H1 (cell line): ENCODE results near the gene NGEF. TPM values are rescaled to one million over a fixed set of nuclear protein-coding genes. Genes with fewer than 3 reads are reported as not detected.

Experiments
- CTCF ChIA-PET: fragments of 300-600 bp; sonication (Branson Sonifier 250); formaldehyde crosslinking; loops from one replicate; lab custom pipeline; 2021; ENCODE audit not compliant: partially characterized antibody; lab: Charles Lee
- POLR2A ChIA-PET: fragments of 300-600 bp; sonication (Branson Sonifier 250); formaldehyde crosslinking; loops from one replicate; lab custom pipeline; 2021; ENCODE audit warnings: inconsistent platforms; ENCODE audit not compliant: partially characterized antibody; lab: Charles Lee
- DNase-seq, 2 experiments: peaks; one replicate each; pipeline versions ENCODE4 v3.0.0 to v3.0.0-alpha.2; 2010 to 2022; ENCODE audit warnings: low spot score in 2 of 2, low read depth in 1 of 2, mixed read lengths in 1 of 2
- FAIRE-seq: peaks from 2 replicates; lab custom pipeline; 2011; peaks lifted over from hg19 to GRCh38; lab: Jason Lieb, UNC
- H2AFZ ChIP-seq: 2 replicates; pipeline ENCODE4 v1.8.1; 2012; ENCODE audit warnings: low read length, inconsistent platforms
- H2AK5ac ChIP-seq: 2 replicates; pipeline ENCODE4 v1.6.1; 2013; ENCODE audit warnings: low read depth, low read length
- H2BK120ac ChIP-seq: replicated peaks from 2 replicates; pipeline ENCODE3; 2013; ENCODE audit warnings: low read depth, low read length, inconsistent platforms
- H2BK12ac ChIP-seq: 2 replicates; pipeline ENCODE4 v1.6.1; 2013; ENCODE audit warnings: low read depth, low read length
- H2BK15ac ChIP-seq: 2 replicates; pipeline ENCODE4 v1.6.1; 2013; ENCODE audit warnings: low read length
- H2BK20ac ChIP-seq: 2 replicates; pipeline ENCODE4 v1.6.1; 2013; ENCODE audit warnings: low read length
- H2BK5ac ChIP-seq: 2 replicates; pipeline ENCODE4 v1.6.1; 2013; ENCODE audit warnings: low read depth, low read length
- H3K14ac ChIP-seq: 2 replicates; pipeline ENCODE4 v1.6.1; 2013; ENCODE audit warnings: inconsistent platforms; ENCODE audit not compliant: insufficient read length
- H3K18ac ChIP-seq: 2 replicates; pipeline ENCODE4 v1.6.1; 2013; ENCODE audit warnings: low read length; ENCODE audit errors: extremely low read depth
- H3K23ac ChIP-seq: 2 replicates; pipeline ENCODE4 v1.6.1; 2013; ENCODE audit warnings: inconsistent platforms; ENCODE audit not compliant: insufficient read length
- H3K23me2 ChIP-seq: 2 replicates; pipeline ENCODE4 v1.6.1; 2013; ENCODE audit warnings: low read depth, low read length
- H3K27ac ChIP-seq: 2 replicates; pipeline ENCODE4 v1.6.1; 2011; ENCODE audit warnings: low read depth, low read length, inconsistent platforms
- H3K27me3 ChIP-seq, 4 experiments: replicated peaks in 1 of 4; 1 replicate in 1 of 4; 2 replicates in 3 of 4; pipeline versions ENCODE4 v1.6.1 to v1.8.1; 2011 to 2013; ENCODE audit warnings: low read length in 3 of 4, mild to moderate bottlenecking in 3 of 4, inconsistent platforms in 2 of 4, mixed read lengths in 2 of 4, moderate library complexity in 1 of 4; ENCODE audit not compliant: control insufficient read depth in 3 of 4, insufficient read depth in 3 of 4; ENCODE audit errors: extremely low read depth in 1 of 4
- H3K36me3 ChIP-seq, 4 experiments: 2 replicates each; pipeline versions ENCODE4 v1.6.1 to v1.8.1; 2011 to 2013; ENCODE audit warnings: mild to moderate bottlenecking in 4 of 4, low read length in 3 of 4, moderate library complexity in 2 of 4, control low read depth in 1 of 4, inconsistent platforms in 1 of 4; ENCODE audit not compliant: insufficient read depth in 4 of 4, control insufficient read depth in 2 of 4
- H3K4ac ChIP-seq: replicated peaks from 2 replicates; pipeline ENCODE3; 2013; ENCODE audit warnings: low read length, low read depth, mixed read lengths, inconsistent platforms; ENCODE audit not compliant: insufficient read length
- H3K4me1 ChIP-seq, 4 experiments: replicated peaks in 1 of 4; 1 replicate in 1 of 4; 2 replicates in 3 of 4; pipeline versions ENCODE4 v1.6.1 to v1.8.1; 2011 to 2013; ENCODE audit warnings: low read length in 3 of 4, inconsistent platforms in 2 of 4, mixed read lengths in 1 of 4; ENCODE audit not compliant: insufficient read depth in 4 of 4, control insufficient read depth in 3 of 4
- H3K4me2 ChIP-seq, 2 experiments: 2 replicates each; pipeline versions ENCODE4 v1.6.1 to v1.8.1; 2011 to 2013; ENCODE audit warnings: low read depth in 2 of 2, low read length in 2 of 2, control low read depth in 1 of 2, inconsistent platforms in 1 of 2, mild to moderate bottlenecking in 1 of 2; ENCODE audit not compliant: insufficient read depth in 1 of 2
- H3K4me3 ChIP-seq, 4 experiments: fragments of 200-600, 300-600 bp in 1 of 4; sonication (generic), shearing (Covaris generic), sonication (Bioruptor Twin) in 1 of 4; 2 replicates each; pipeline versions ENCODE4 v1.5.1 to v1.8.1; 2011 to 2016; ENCODE audit warnings: low read length in 4 of 4, low read depth in 3 of 4, control low read depth in 2 of 4, inconsistent platforms in 2 of 4, mild to moderate bottlenecking in 2 of 4, mixed read lengths in 1 of 4, moderate library complexity in 1 of 4; ENCODE audit not compliant: insufficient read depth in 2 of 4; ENCODE audit errors: extremely low read depth in 1 of 4
- H3K56ac ChIP-seq: replicated peaks from 2 replicates; pipeline ENCODE3; 2013; ENCODE audit warnings: low read depth, mild to moderate bottlenecking, mixed read lengths, low read length, inconsistent platforms; ENCODE audit not compliant: insufficient read length
- H3K79me1 ChIP-seq: 2 replicates; pipeline ENCODE4 v1.6.1; 2013; ENCODE audit warnings: low read depth, low read length, control low read depth
- H3K79me2 ChIP-seq, 2 experiments: 2 replicates each; pipeline versions ENCODE4 v1.6.1 to v1.8.1; 2012 to 2013; ENCODE audit warnings: low read length in 2 of 2, mild to moderate bottlenecking in 2 of 2, inconsistent platforms in 1 of 2; ENCODE audit not compliant: insufficient read depth in 2 of 2, control insufficient read depth in 1 of 2
- H3K9ac ChIP-seq, 4 experiments: replicated peaks in 1 of 4; 1 replicate in 1 of 4; 2 replicates in 3 of 4; pipeline versions ENCODE4 v1.6.1 to v1.8.1; 2011 to 2013; ENCODE audit warnings: low read depth in 3 of 4, low read length in 3 of 4, control low read depth in 2 of 4, mild to moderate bottlenecking in 2 of 4, moderate library complexity in 2 of 4, inconsistent platforms in 1 of 4; ENCODE audit errors: extremely low read depth in 1 of 4
- H3K9me3 ChIP-seq, 2 experiments: 2 replicates each; pipeline versions ENCODE4 v1.6.1 to v1.8.1; 2012 to 2013; ENCODE audit warnings: mild to moderate bottlenecking in 2 of 2, moderate library complexity in 2 of 2, control low read depth in 1 of 2, inconsistent platforms in 1 of 2, low read depth in 1 of 2, low read length in 1 of 2, mixed read lengths in 1 of 2; ENCODE audit not compliant: insufficient read depth in 2 of 2
- H4K20me1 ChIP-seq, 2 experiments: replicated peaks in 1 of 2; 2 replicates each; pipeline versions ENCODE3 to v1.8.1; 2011 to 2013; ENCODE audit warnings: inconsistent platforms in 2 of 2, low read length in 2 of 2, mild to moderate bottlenecking in 1 of 2; ENCODE audit not compliant: insufficient read depth in 2 of 2, control insufficient read depth in 1 of 2
- H4K5ac ChIP-seq: 2 replicates; pipeline ENCODE4 v1.6.1; 2013; ENCODE audit warnings: low read length, low read depth, mixed read lengths, inconsistent platforms; ENCODE audit not compliant: insufficient read length
- H4K8ac ChIP-seq: 2 replicates; pipeline ENCODE4 v1.8.0; 2013; ENCODE audit warnings: mild to moderate bottlenecking, moderate library complexity, low read length, inconsistent platforms; ENCODE audit not compliant: insufficient read depth; ENCODE audit errors: extremely low read depth
- H4K91ac ChIP-seq: replicated peaks from 2 replicates; pipeline ENCODE3; 2013; ENCODE audit warnings: low read length, mixed read lengths, inconsistent platforms; ENCODE audit not compliant: insufficient read length
- ASH2L ChIP-seq: fragments of 200-600, 300-600 bp; sonication (generic); IDR thresholded peaks from one replicate; pipeline ENCODE4 v1.7.1; 2017; ENCODE audit warnings: low read length
- CBX8 ChIP-seq: fragments of 300-800, 300-1000 bp; sonication (generic); IDR thresholded peaks from 2 replicates; pipeline ENCODE4 v1.7.1; 2016; ENCODE audit warnings: low read depth, low read length, borderline replicate concordance
- JUND ChIP-seq: IDR thresholded peaks from 2 replicates; pipeline ENCODE4 v1.6.1; 2011; ENCODE audit warnings: mild to moderate bottlenecking, improper control_type of control experiment, low read length
- MAFK ChIP-seq: IDR thresholded peaks from 2 replicates; pipeline ENCODE4 v1.6.1; 2012; ENCODE audit warnings: low read depth, mild to moderate bottlenecking, improper control_type of control experiment, low read length
- PHF8 ChIP-seq: fragments of 200-600 bp; sonication (generic); conservative IDR thresholded peaks from 2 replicates; pipeline ENCODE4 v1.7.1; 2012; ENCODE audit warnings: low read depth, mild to moderate bottlenecking, inconsistent platforms, low read length, moderate library complexity
- POLR2AphosphoS5 ChIP-seq: IDR thresholded peaks from 2 replicates; pipeline ENCODE4 v1.6.1; 2011; ENCODE audit warnings: low read depth, low read length
- RAD21 ChIP-seq, 2 experiments: IDR thresholded peaks in 1 of 2; conservative IDR thresholded peaks in 1 of 2; 2 replicates each; pipeline ENCODE4 v1.6.1; 2011; ENCODE audit warnings: low read depth in 2 of 2, low read length in 2 of 2, improper control_type of control experiment in 1 of 2, inconsistent platforms in 1 of 2, mild to moderate bottlenecking in 1 of 2, moderate library complexity in 1 of 2
- SP2 ChIP-seq: IDR thresholded peaks from 2 replicates; pipeline ENCODE4 v1.6.1; 2012; ENCODE audit warnings: mild to moderate bottlenecking, low read length, inconsistent platforms
- SUZ12 ChIP-seq: fragments of 200-600 bp; sonication (generic); IDR thresholded peaks from 2 replicates; pipeline ENCODE4 v1.6.1; 2012; ENCODE audit warnings: mild to moderate bottlenecking, inconsistent platforms, low read length, moderate library complexity, mixed read lengths
- TAF1 ChIP-seq: IDR thresholded peaks from 2 replicates; pipeline ENCODE4 v1.6.1; 2011; ENCODE audit warnings: mild to moderate bottlenecking, low read depth, low read length
- TAF7 ChIP-seq: optimal IDR thresholded peaks from 2 replicates; pipeline ENCODE3; 2011; ENCODE audit warnings: low read depth, mild to moderate bottlenecking, inconsistent platforms, low read length, moderate library complexity, borderline replicate concordance
- WGBS, 2 experiments: shearing (Covaris generic) in 1 of 2; methylation state at CpG; one replicate each; pipeline versions ENCODE4 v1.1.6 to v1.1.7; 2013 to 2015; ENCODE audit warnings: low lambda C conversion rate in 2 of 2, mixed read lengths in 2 of 2, inconsistent platforms in 1 of 2, low coverage in 1 of 2, missing lambda C conversion rate in 1 of 2; ENCODE audit not compliant: insufficient replicate concordance in 2 of 2, insufficient coverage in 1 of 2, insufficient read length in 1 of 2; ENCODE audit errors: extremely low coverage in 1 of 2, missing lambda C conversion rate in 1 of 2; 5-methylcytosine and 5-hydroxymethylcytosine counted together
- polyA plus RNA-seq, 7 experiments: library from polyadenylated mRNA; depleted of rRNA in 3 of 7; stranded (reverse) in 5 of 7; unstranded in 2 of 7; fragments of >200 nt in 5 of 7; fragments of 200-250 nt in 2 of 7; gene quantifications; 1 replicate in 5 of 7; 2 replicates in 1 of 7; 4 replicates in 1 of 7; pipeline versions ENCODE4 v1.2.1 to v1.2.3, GENCODE V29; 2011 to 2013; ENCODE audit warnings: missing spikeins in 2 of 7, mixed read lengths in 2 of 7
- total RNA-seq: library from RNA; stranded (reverse); fragmentation: NEBNext Ultra II Directional; extraction: Animal tissue kit (Norgen Biotek cat#: 25700); gene quantifications from 2 replicates; pipeline ENCODE4 v1.2.1, GENCODE V29; 2021

The NGEF gene
- total and polyA plus RNA-seq, 2 of the 8 experiments (the other 6 are each of a cell fraction or from before 2014, with no cell fraction given), result 2.7 to 3.2 TPM

GRCh38 chr2:232886632-232887031, 126.4 kb downstream of the NGEF start:
- ChIA-PET CTCF (interaction anchor here (0.5 to 1.9 kb wide), 25 partner anchors 10 to 572 kb away, joined by 3 to 10 read pairs (median 4); partner anchors contain the start of genes INPP5D and NEU2), POLR2A (interaction anchor here (0.9 kb wide), 1 partner anchor 145 kb away, joined by 3 read pairs; no protein-coding TSS in a partner anchor)
- Histone ChIP-seq H2BK15ac (no peak overlapping the region), H2AK5ac (no peak overlapping the region), H3K23ac (no peak overlapping the region), H2BK12ac (peak overlapping the region; percentile 4; the same call in 1 of the 2 replicates), H3K27ac (no peak overlapping the region), H3K4me1 (peaks cover 0 to 16% (median 10%) of the 10 kb centered on the region in 4 experiments; a peak in 6 of 7 replicates), H2BK5ac (no peak overlapping the region), H4K91ac (no peak overlapping the region), H2BK120ac (no peak overlapping the region), H3K18ac (no peak overlapping the region), H3K56ac (no peak overlapping the region), H3K14ac (no peak overlapping the region), H2AFZ (no peak overlapping the region), H2BK20ac (no peak overlapping the region), H3K23me2 (peaks cover 5% of the 10 kb centered on the region), H4K5ac (no peak overlapping the region), H3K79me2 (no peaks in the 10 kb centered on the region), H3K4me2 (no peak overlapping the region), H3K36me3 (no peaks in the 10 kb centered on the region; a peak in 1 of 8 replicates), H3K79me1 (no peaks in the 10 kb centered on the region), H3K9ac (no peak overlapping the region), H3K4me3 (no peak overlapping the region), H3K27me3 (no peaks in the 10 kb centered on the region), H3K4ac (no peak overlapping the region), H4K20me1 (peaks cover 0 to 8% of the 10 kb centered on the region in 2 experiments), H3K9me3 (no peaks in the 10 kb centered on the region), H4K8ac (no peak overlapping the region)
- 90% methylated on average over 7 of the region's 7 CpGs; no CpG with 5 or more reads in 1 of the 2 experiments for WGBS, 2 experiments
- DNase-seq, result no peak
- FAIRE-seq, result no peak
- TF ChIP-seq RAD21 (IDR thresholded peaks at IDR 0.05 in 1 of 2, conservative IDR thresholded peaks at IDR 0.05 in 1 of 2; ENCODE audit: low read depth in 2 of 2, low read length in 2 of 2), result no peak
- TF ChIP-seq MAFK, result no peak
- TF ChIP-seq TAF1, result no peak
- TF ChIP-seq SP2, result no peak
- TF ChIP-seq ASH2L, result no peak
- TF ChIP-seq CBX8, result no peak
- TF ChIP-seq PHF8, result no peak
- TF ChIP-seq POLR2AphosphoS5, result no peak
- no peak for TF ChIP-seq JUND
- TF ChIP-seq SUZ12, result no peak
- TF ChIP-seq TAF7, result no peak
